Measurements from ENCODE around the gene IL24.

Gene IL24

GRCh38 chr1:206939841-206940587 lies 42.8 kb downstream of the IL24 start:
- WGBS (ENCODE audit: insufficient coverage), result 97% methylated on average over 8 of the region's 9 CpGs
- no peaks in the 10 kb centered on the region for H3K36me3 ChIP-seq (ENCODE audit: control insufficient read depth in 4 of 4, insufficient read depth in 4 of 4, low read length in 3 of 4)
- H3K4me3 ChIP-seq (ENCODE audit: control insufficient read depth in 1 of 7, extremely low read depth in 1 of 7, insufficient read depth in 4 of 7, low read depth in 2 of 7, low read length in 6 of 7), result no peak overlapping the region
- H3K27me3 ChIP-seq (replicated peaks in 2 of 5; ENCODE audit: control insufficient read depth in 4 of 5, insufficient read depth in 5 of 5, low read length in 4 of 5), result no peaks in the 10 kb centered on the region
- ChIA-PET POLR2A (no interaction called here), CTCF (interaction anchor here (0.8 to 5.7 kb wide), 4 partner anchors 13 to 41 kb away, joined by 3 to 34 read pairs (median 4); no protein-coding TSS in a partner anchor)
- no peak overlapping the region for H3K27ac ChIP-seq (ENCODE audit: insufficient read depth in 1 of 2, low read depth in 1 of 2, low read length in 2 of 2, poor library complexity in 1 of 2, severe bottlenecking in 2 of 2)
- no peak for DNase-seq
- no peaks in the 10 kb centered on the region for H3K4me1 ChIP-seq (ENCODE audit: control extremely low read depth in 1 of 4, control insufficient read depth in 4 of 4, insufficient read depth in 4 of 4, low read length in 3 of 4)
- no peaks in the 10 kb centered on the region for H3K9me3 ChIP-seq (ENCODE audit: control extremely low read depth in 1 of 5, control insufficient read depth in 4 of 5, insufficient read depth in 2 of 5, low read depth in 1 of 5, low read length in 4 of 5)

- Histone ChIP-seq H3K27me3 (replicated peaks in 2 of 5; ENCODE audit: control insufficient read depth in 4 of 5, insufficient read depth in 5 of 5, low read length in 4 of 5) (no peaks in the 10 kb centered on the region), H3K27ac (ENCODE audit: insufficient read depth in 1 of 2, low read depth in 1 of 2, low read length in 2 of 2, poor library complexity in 1 of 2, severe bottlenecking in 2 of 2) (no peak overlapping the region), H3K4me3 (ENCODE audit: control insufficient read depth in 1 of 7, extremely low read depth in 1 of 7, insufficient read depth in 4 of 7, low read depth in 2 of 7, low read length in 6 of 7) (no peak overlapping the region), H3K36me3 (ENCODE audit: control insufficient read depth in 4 of 4, insufficient read depth in 4 of 4, low read length in 3 of 4) (no peaks in the 10 kb centered on the region), H3K9me3 (ENCODE audit: control extremely low read depth in 1 of 5, control insufficient read depth in 4 of 5, insufficient read depth in 2 of 5, low read depth in 1 of 5, low read length in 4 of 5) (no peaks in the 10 kb centered on the region), H3K4me1 (ENCODE audit: control extremely low read depth in 1 of 4, control insufficient read depth in 4 of 4, insufficient read depth in 4 of 4, low read length in 3 of 4) (no peaks in the 10 kb centered on the region)
- POLR2A ChIA-PET, result no interaction called here
- 100% methylated on average over 3 of the region's 3 CpGs for WGBS (ENCODE audit: insufficient coverage)
- no peak for DNase-seq
- CTCF ChIA-PET, result interaction anchor here (4.2 to 5.7 kb wide), 2 partner anchors 8 to 41 kb away, joined by 20 to 34 read pairs; no protein-coding TSS in a partner anchor
Observed at GRCh38 chr1:206940588-206940936, 43.3 kb downstream of the IL24 start.

GRCh38 chr1:206941766-206942418 lies 44.6 kb downstream of the IL24 start:
- ChIA-PET CTCF (interaction anchor here (0.6 to 5.7 kb wide), 9 partner anchors 9 to 544 kb away, joined by 3 to 34 read pairs (median 5); no protein-coding TSS in a partner anchor), POLR2A (no interaction called here)
- Histone ChIP-seq H3K9me3 (ENCODE audit: control extremely low read depth in 1 of 5, control insufficient read depth in 4 of 5, insufficient read depth in 2 of 5, low read depth in 1 of 5, low read length in 4 of 5) (no peaks in the 10 kb centered on the region), H3K27me3 (replicated peaks in 2 of 5; ENCODE audit: control insufficient read depth in 4 of 5, insufficient read depth in 5 of 5, low read length in 4 of 5) (no peaks in the 10 kb centered on the region), H3K4me1 (ENCODE audit: control extremely low read depth in 1 of 4, control insufficient read depth in 4 of 4, insufficient read depth in 4 of 4, low read length in 3 of 4) (peaks cover 0 to 2% (median 0%) of the 10 kb centered on the region in 4 experiments), H3K4me3 (ENCODE audit: control insufficient read depth in 1 of 7, extremely low read depth in 1 of 7, insufficient read depth in 4 of 7, low read depth in 2 of 7, low read length in 6 of 7) (no peak overlapping the region), H3K27ac (ENCODE audit: insufficient read depth in 1 of 2, low read depth in 1 of 2, low read length in 2 of 2, poor library complexity in 1 of 2, severe bottlenecking in 2 of 2) (no peak overlapping the region), H3K36me3 (ENCODE audit: control insufficient read depth in 4 of 4, insufficient read depth in 4 of 4, low read length in 3 of 4) (no peaks in the 10 kb centered on the region)
- DNase-seq, result peak in 1 of 3 donors; percentile 48
- 79% methylated on average over 6 of the region's 6 CpGs for WGBS (ENCODE audit: insufficient coverage)

- no peak for DNase-seq
- CTCF ChIA-PET, result interaction anchor here (0.8 to 5.8 kb wide), 7 partner anchors 9 to 635 kb away, joined by 3 to 35 read pairs (median 18); no protein-coding TSS in a partner anchor
- Histone ChIP-seq H3K27ac (ENCODE audit: insufficient read depth in 1 of 2, low read depth in 1 of 2, low read length in 2 of 2, poor library complexity in 1 of 2, severe bottlenecking in 2 of 2) (no peak overlapping the region), H3K9me3 (ENCODE audit: control extremely low read depth in 1 of 5, control insufficient read depth in 4 of 5, insufficient read depth in 2 of 5, low read depth in 1 of 5, low read length in 4 of 5) (no peaks in the 10 kb centered on the region), H3K4me3 (ENCODE audit: control insufficient read depth in 1 of 7, extremely low read depth in 1 of 7, insufficient read depth in 4 of 7, low read depth in 2 of 7, low read length in 6 of 7) (no peak overlapping the region), H3K36me3 (ENCODE audit: control insufficient read depth in 4 of 4, insufficient read depth in 4 of 4, low read length in 3 of 4) (no peaks in the 10 kb centered on the region), H3K4me1 (ENCODE audit: control extremely low read depth in 1 of 4, control insufficient read depth in 4 of 4, insufficient read depth in 4 of 4, low read length in 3 of 4) (peaks cover 0 to 27% (median 9%) of the 10 kb centered on the region in 4 experiments), H3K27me3 (replicated peaks in 2 of 5; ENCODE audit: control insufficient read depth in 4 of 5, insufficient read depth in 5 of 5, low read length in 4 of 5) (no peaks in the 10 kb centered on the region)
- POLR2A ChIA-PET, result no interaction called here
- WGBS (ENCODE audit: insufficient coverage), result 82% methylated on average over 3 of the region's 5 CpGs
Observed at GRCh38 chr1:206944703-206945102, 47.5 kb downstream of the IL24 start.

GRCh38 chr1:206945779-206946178 lies 48.5 kb downstream of the IL24 start:
- Histone ChIP-seq H3K4me3 (ENCODE audit: control insufficient read depth in 1 of 7, extremely low read depth in 1 of 7, insufficient read depth in 4 of 7, low read depth in 2 of 7, low read length in 6 of 7) (no peak overlapping the region), H3K4me1 (ENCODE audit: control extremely low read depth in 1 of 4, control insufficient read depth in 4 of 4, insufficient read depth in 4 of 4, low read length in 3 of 4) (peaks cover 0 to 27% (median 9%) of the 10 kb centered on the region in 4 experiments), H3K27ac (ENCODE audit: insufficient read depth in 1 of 2, low read depth in 1 of 2, low read length in 2 of 2, poor library complexity in 1 of 2, severe bottlenecking in 2 of 2) (no peak overlapping the region), H3K27me3 (replicated peaks in 2 of 5; ENCODE audit: control insufficient read depth in 4 of 5, insufficient read depth in 5 of 5, low read length in 4 of 5) (no peaks in the 10 kb centered on the region), H3K36me3 (ENCODE audit: control insufficient read depth in 4 of 4, insufficient read depth in 4 of 4, low read length in 3 of 4) (no peaks in the 10 kb centered on the region), H3K9me3 (ENCODE audit: control extremely low read depth in 1 of 5, control insufficient read depth in 4 of 5, insufficient read depth in 2 of 5, low read depth in 1 of 5, low read length in 4 of 5) (no peaks in the 10 kb centered on the region)
- ChIA-PET CTCF (interaction anchor here (0.9 to 5.8 kb wide), 7 partner anchors 10 to 36 kb away, joined by 3 to 35 read pairs (median 4); no protein-coding TSS in a partner anchor), POLR2A (no interaction called here)
- DNase-seq, result no peak
- no CpG with 5 or more reads among the region's 4 CpGs for WGBS (ENCODE audit: insufficient coverage)

- CTCF ChIA-PET, result interaction anchor here (0.8 to 5.8 kb wide), 7 partner anchors 10 to 35 kb away, joined by 3 to 35 read pairs (median 4); no protein-coding TSS in a partner anchor
- POLR2A ChIA-PET, result no interaction called here
- DNase-seq, result no peak
Observed at GRCh38 chr1:206946261-206946660, 49.0 kb downstream of the IL24 start, which contains the start of gene PIGR. Gene PIGR, minus strand, starts transcription at chr1:206946466. Its CDS starts 5,935 bp downstream, at chr1:206940531.

GRCh38 chr1:206947255-206947654 lies 50.0 kb downstream of the IL24 start:
- H3K27ac ChIP-seq (ENCODE audit: insufficient read depth in 1 of 2, low read depth in 1 of 2, low read length in 2 of 2, poor library complexity in 1 of 2, severe bottlenecking in 2 of 2), result no peak overlapping the region
- no peaks in the 10 kb centered on the region for H3K36me3 ChIP-seq (ENCODE audit: control insufficient read depth in 4 of 4, insufficient read depth in 4 of 4, low read length in 3 of 4)
- no peak overlapping the region for H3K4me3 ChIP-seq (ENCODE audit: control insufficient read depth in 1 of 7, extremely low read depth in 1 of 7, insufficient read depth in 4 of 7, low read depth in 2 of 7, low read length in 6 of 7)
- no CpG with 5 or more reads among the region's 3 CpGs for WGBS (ENCODE audit: insufficient coverage)
- H3K4me1 ChIP-seq (ENCODE audit: control extremely low read depth in 1 of 4, control insufficient read depth in 4 of 4, insufficient read depth in 4 of 4, low read length in 3 of 4), result peaks cover 0 to 37% (median 13%) of the 10 kb centered on the region in 4 experiments
- ChIA-PET CTCF (interaction anchor here (1.0 to 5.8 kb wide), 8 partner anchors 10 to 34 kb away, joined by 3 to 35 read pairs (median 4); no protein-coding TSS in a partner anchor), POLR2A (no interaction called here)
- DNase-seq, result no peak
- no peaks in the 10 kb centered on the region for H3K27me3 ChIP-seq (replicated peaks in 2 of 5; ENCODE audit: control insufficient read depth in 4 of 5, insufficient read depth in 5 of 5, low read length in 4 of 5)
- no peaks in the 10 kb centered on the region for H3K9me3 ChIP-seq (ENCODE audit: control extremely low read depth in 1 of 5, control insufficient read depth in 4 of 5, insufficient read depth in 2 of 5, low read depth in 1 of 5, low read length in 4 of 5)

More at GRCh38 chr1:206946261-206946660, 49.0 kb downstream of the IL24 start, which contains the start of gene PIGR:
- Histone ChIP-seq H3K4me3 (ENCODE audit: control insufficient read depth in 1 of 7, extremely low read depth in 1 of 7, insufficient read depth in 4 of 7, low read depth in 2 of 7, low read length in 6 of 7) (no peak within 1 kb of the TSS), H3K36me3 (ENCODE audit: control insufficient read depth in 4 of 4, insufficient read depth in 4 of 4, low read length in 3 of 4) (no peaks in the 10 kb centered on the region), H3K27ac (ENCODE audit: insufficient read depth in 1 of 2, low read depth in 1 of 2, low read length in 2 of 2, poor library complexity in 1 of 2, severe bottlenecking in 2 of 2) (no peak within 1 kb of the TSS), H3K9me3 (ENCODE audit: control extremely low read depth in 1 of 5, control insufficient read depth in 4 of 5, insufficient read depth in 2 of 5, low read depth in 1 of 5, low read length in 4 of 5) (no peaks in the 10 kb centered on the region), H3K27me3 (replicated peaks in 2 of 5; ENCODE audit: control insufficient read depth in 4 of 5, insufficient read depth in 5 of 5, low read length in 4 of 5) (no peaks in the 10 kb centered on the region), H3K4me1 (ENCODE audit: control extremely low read depth in 1 of 4, control insufficient read depth in 4 of 4, insufficient read depth in 4 of 4, low read length in 3 of 4) (peaks cover 0 to 27% (median 9%) of the 10 kb centered on the region in 4 experiments)
- over 99% methylated on average over 7 of the region's 7 CpGs for WGBS (ENCODE audit: insufficient coverage)

Data from common myeloid progenitor, CD34-positive (primary cell).